K562 (cell line): Measurements from ENCODE around the gene SCRN2. TPM values are rescaled to one million over a fixed set of nuclear protein-coding genes. Genes with fewer than 3 reads are reported as not detected.
A peak's percentile ranks its signal among the peaks of the same experiment; 100 is the strongest.

Source experiments
- ATAC-seq: fragments of 200-7000 bp; cut with Tn5 transposase; 3 replicates; pipeline ENCODE4 v1.9.1; 2020; ENCODE audit warnings: moderate library complexity
- BruUV-seq: library from RNA; stranded (reverse); fragments of 400-500 nt; replicated peaks from 2 replicates; lab custom pipeline; 2021; lab: Mats Ljungman, UMichigan
- CTCF ChIA-PET: fragments of 300-600 bp; formaldehyde crosslinking; extraction: SDS; loops from one replicate; lab custom pipeline; 2021; ENCODE audit warnings: low intra/inter-chr PET ratio; lab: Yijun Ruan, JAX
- POLR2A ChIA-PET: fragments of 300-600, 350-650 bp; sonication (Branson Sonifier 250); formaldehyde crosslinking; extraction: SDS; loops from one replicate; lab custom pipeline; 2021; ENCODE audit warnings: antibody characterized with exemption, inconsistent platforms; lab: Yijun Ruan, JAX
- DNase-seq, 4 experiments: peaks; one replicate each; pipeline versions ENCODE4 v3.0.0 to v3.0.0-alpha.2; 2011 to 2018; ENCODE audit warnings: low spot score in 3 of 4, mixed read lengths in 3 of 4; ENCODE audit errors: extremely low read depth in 1 of 4
- FAIRE-seq: peaks from 2 replicates; lab custom pipeline; 2011; peaks lifted over from hg19 to GRCh38; lab: Jason Lieb, UNC
- H2AFZ ChIP-seq: 2 replicates; pipeline ENCODE4 v1.6.0; 2011; ENCODE audit warnings: low read depth, low read length, control low read depth, inconsistent platforms
- H3K27ac ChIP-seq: fragments of 200-600 bp; 3 replicates; pipeline ENCODE4 v1.8.0; 2011; ENCODE audit warnings: low read depth, mild to moderate bottlenecking, control low read depth, inconsistent platforms, low read length, moderate library complexity, mixed read lengths; ENCODE audit errors: extremely low read depth
- H3K27me3 ChIP-seq, 2 experiments: fragments of 300-600 bp in 1 of 2; 2 replicates in 1 of 2; 3 replicates in 1 of 2; pipeline versions ENCODE4 v1.6.0 to v1.8.0; 2011; ENCODE audit warnings: inconsistent platforms in 2 of 2, low read length in 2 of 2, mild to moderate bottlenecking in 1 of 2, mixed read lengths in 1 of 2, moderate library complexity in 1 of 2; ENCODE audit not compliant: control insufficient read depth in 2 of 2, insufficient read depth in 2 of 2
- H3K36me3 ChIP-seq: fragments of 300-600 bp; 3 replicates; pipeline ENCODE4 v1.8.0; 2011; ENCODE audit warnings: mild to moderate bottlenecking, low read length, inconsistent platforms; ENCODE audit not compliant: control insufficient read depth, insufficient read depth
- H3K4me1 ChIP-seq, 2 experiments: fragments of 200-600 bp in 1 of 2; replicated peaks in 1 of 2; 2 replicates in 1 of 2; 3 replicates in 1 of 2; pipeline versions ENCODE4 v1.5.1 to v1.8.0; 2011; ENCODE audit warnings: inconsistent platforms in 2 of 2, low read length in 2 of 2, mild to moderate bottlenecking in 1 of 2, mixed read lengths in 1 of 2, moderate library complexity in 1 of 2; ENCODE audit not compliant: control insufficient read depth in 2 of 2, insufficient read depth in 2 of 2
- H3K4me2 ChIP-seq: 2 replicates; pipeline ENCODE4 v1.6.1; 2011; ENCODE audit warnings: low read length, control low read depth, inconsistent platforms, mixed read lengths; ENCODE audit not compliant: insufficient read depth
- H3K4me3 ChIP-seq: fragments of 200-600 bp; sonication (generic), shearing (Covaris generic); 2 replicates; pipeline ENCODE4 v1.5.1; 2016; ENCODE audit warnings: control low read depth, inconsistent platforms
- H3K79me2 ChIP-seq: fragments of 200-600 bp; 3 replicates; pipeline ENCODE4 v1.8.0; 2011; ENCODE audit warnings: low read length, inconsistent platforms; ENCODE audit not compliant: control insufficient read depth, insufficient read depth
- H3K9ac ChIP-seq, 2 experiments: 2 replicates each; pipeline versions ENCODE4 v1.6.0 to v1.6.1; 2011; ENCODE audit warnings: low read depth in 2 of 2, low read length in 2 of 2, control low read depth in 1 of 2, inconsistent platforms in 1 of 2, mild to moderate bottlenecking in 1 of 2, mixed read lengths in 1 of 2; ENCODE audit not compliant: insufficient read depth in 1 of 2
- H3K9me1 ChIP-seq: one replicate; pipeline ENCODE4 v1.6.0; 2011; ENCODE audit warnings: inconsistent platforms, mild to moderate bottlenecking, low read length, moderate library complexity; ENCODE audit not compliant: control insufficient read depth, insufficient read depth
- H3K9me3 ChIP-seq: replicated peaks from 2 replicates; pipeline ENCODE4 v1.5.1; 2011; ENCODE audit warnings: low read depth, low read length, inconsistent platforms; ENCODE audit not compliant: control insufficient read depth, insufficient read depth
- H4K20me1 ChIP-seq: replicated peaks from 2 replicates; pipeline ENCODE4 v1.6.1; 2011; ENCODE audit warnings: low read length, inconsistent platforms, mixed read lengths; ENCODE audit not compliant: control insufficient read depth, insufficient read depth
- MAZ ChIP-seq, 2 experiments: fragments of 450-650 bp in 1 of 2; sonication (generic) in 1 of 2; formaldehyde crosslinking; IDR thresholded peaks in 1 of 2; conservative IDR thresholded peaks in 1 of 2; 2 replicates each; pipeline versions ENCODE4 v1.4.0 to v1.5.0; 2020; ENCODE audit warnings: mild to moderate bottlenecking in 1 of 2, missing genetic modification reagents in 1 of 2
- POLR2G ChIP-seq: fragments of 200-400 bp; formaldehyde crosslinking; IDR thresholded peaks from 2 replicates; pipeline ENCODE4 v1.6.1; 2017; ENCODE audit warnings: low read depth, mild to moderate bottlenecking, antibody characterized with exemption, low read length, moderate library complexity
- RCOR1 ChIP-seq, 2 experiments: IDR thresholded peaks; 2 replicates each; pipeline ENCODE4 v1.6.1; 2012; ENCODE audit warnings: low read depth in 2 of 2, low read length in 2 of 2, borderline replicate concordance in 1 of 2, improper control_type of control experiment in 1 of 2
- SRF ChIP-seq, 2 experiments: fragments of 250-450, 450-650 bp in 1 of 2; sonication (Bioruptor Pico) in 1 of 2; sonication (generic) in 1 of 2; formaldehyde crosslinking; IDR thresholded peaks; 2 replicates each; pipeline versions ENCODE4 v1.5.0 to v1.5.1; 2020 to 2022; ENCODE audit warnings: mild to moderate bottlenecking in 1 of 2, missing genetic modification reagents in 1 of 2
- WGBS: fragments of 100-300 bp; shearing (Covaris generic); methylation state at CpG from one replicate; pipeline ENCODE4 v1.1.6; 2016; ENCODE audit warnings: low coverage, mixed read lengths; ENCODE audit not compliant: insufficient coverage; ENCODE audit errors: missing lambda C conversion rate; 5-methylcytosine and 5-hydroxymethylcytosine counted together
- in situ Hi-C: fragments of 300-500 bp; cut with MboI; formaldehyde crosslinking; loops from 4 replicates; pipeline ENCODE4 v1.15.0; 2018; ENCODE audit warnings: inconsistent platforms, mixed read lengths
- intact Hi-C: fragments of 100-400 bp; cut with micrococcal nuclease; formaldehyde crosslinking; loops from 2 replicates; pipeline ENCODE4 v1.14.2; 2022
- polyA plus RNA-seq, 8 experiments: library from polyadenylated mRNA; depleted of rRNA in 4 of 8; stranded (reverse) in 5 of 8; unstranded in 3 of 8; fragments of >200 nt; fragmentation: Nextera tagmentation in 2 of 8; fragmentation: Illumina TruSeq in 1 of 8; extraction: Ambion mirVana in 2 of 8; extraction: Trizol in 1 of 8; gene quantifications; 2 replicates each; pipeline versions ENCODE4 v1.2.1 to v1.2.3, GENCODE V29; 2011 to 2014; ENCODE audit warnings: inconsistent platforms in 1 of 8, missing spikeins in 1 of 8
- total RNA-seq, 7 experiments: library from RNA; depleted of rRNA in 6 of 7; stranded (reverse); fragments of >200 nt in 6 of 7; fragmentation: Illumina TruSeq in 2 of 7; extraction: Trizol in 2 of 7; gene quantifications; 2 replicates each; pipeline versions ENCODE4 v1.2.1 to v1.2.3, GENCODE V29; 2011 to 2021; ENCODE audit warnings: low replicate concordance in 1 of 7
- TF ChIP-seq, protein P1 (sequence below): fragments of 450-650 bp; IDR thresholded peaks from 2 replicates; pipeline ENCODE4 v1.6.1; 2016; ENCODE audit warnings: low read depth
- TF ChIP-seq, protein P2 (sequence below), 2 experiments: fragments of 450-650 bp in 1 of 2; IDR thresholded peaks; 2 replicates each; pipeline ENCODE4 v1.6.1; 2011 to 2017; ENCODE audit warnings: low read depth in 2 of 2, antibody characterized with exemption in 1 of 2, borderline replicate concordance in 1 of 2, low read length in 1 of 2, mild to moderate bottlenecking in 1 of 2, mixed read lengths in 1 of 2; ENCODE audit not compliant: control insufficient read depth in 1 of 2
- TF ChIP-seq, protein P3 (sequence below): sonication (generic); formaldehyde crosslinking; IDR thresholded peaks from 2 replicates; pipeline ENCODE4 v1.8.1; 2023; ENCODE audit warnings: mild to moderate bottlenecking, missing genetic modification reagents

The SCRN2 gene
- total and polyA plus RNA-seq, 9 of the 15 experiments (the other 6 are each of a cell fraction or from before 2014, with no cell fraction given), result 0.25 to 32.9 (median 13.6) TPM

DNA sequence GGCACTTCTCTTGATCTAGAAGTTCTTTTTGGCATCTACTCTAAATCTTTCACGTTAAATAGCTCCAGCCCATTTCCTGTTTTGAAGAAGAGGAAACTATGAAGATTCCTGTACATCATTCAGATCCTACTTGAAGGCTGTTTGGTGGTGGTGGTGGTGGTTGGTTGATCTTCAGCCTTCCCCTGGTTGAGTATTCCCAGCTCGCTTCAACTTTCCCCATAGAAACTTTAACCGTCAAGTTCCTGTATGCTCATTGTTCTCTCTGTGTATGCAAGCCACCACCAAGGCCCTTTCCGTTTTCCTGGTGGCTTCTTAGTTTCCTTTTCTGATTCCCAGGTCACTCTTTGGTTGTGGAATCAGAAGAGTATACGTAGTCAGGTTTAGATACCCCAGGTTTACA is 6.3 kb downstream of the SCRN2 start:
- no peaks in the 10 kb centered on the region for H3K27me3 ChIP-seq
- TF ChIP-seq SRF (CRISPR knock-in tag; IDR thresholded peaks at IDR 0.05) (no peak), RCOR1 (IDR thresholded peaks at IDR 0.05; ENCODE audit: borderline replicate concordance in 1 of 2, low read depth in 2 of 2, low read length in 2 of 2) (no peak), POLR2G (no peak), MAZ (CRISPR knock-in tag; conservative IDR thresholded peaks at IDR 0.05 in 1 of 2, IDR thresholded peaks at IDR 0.05 in 1 of 2) (no peak)
- TF ChIP-seq, protein P1, sequence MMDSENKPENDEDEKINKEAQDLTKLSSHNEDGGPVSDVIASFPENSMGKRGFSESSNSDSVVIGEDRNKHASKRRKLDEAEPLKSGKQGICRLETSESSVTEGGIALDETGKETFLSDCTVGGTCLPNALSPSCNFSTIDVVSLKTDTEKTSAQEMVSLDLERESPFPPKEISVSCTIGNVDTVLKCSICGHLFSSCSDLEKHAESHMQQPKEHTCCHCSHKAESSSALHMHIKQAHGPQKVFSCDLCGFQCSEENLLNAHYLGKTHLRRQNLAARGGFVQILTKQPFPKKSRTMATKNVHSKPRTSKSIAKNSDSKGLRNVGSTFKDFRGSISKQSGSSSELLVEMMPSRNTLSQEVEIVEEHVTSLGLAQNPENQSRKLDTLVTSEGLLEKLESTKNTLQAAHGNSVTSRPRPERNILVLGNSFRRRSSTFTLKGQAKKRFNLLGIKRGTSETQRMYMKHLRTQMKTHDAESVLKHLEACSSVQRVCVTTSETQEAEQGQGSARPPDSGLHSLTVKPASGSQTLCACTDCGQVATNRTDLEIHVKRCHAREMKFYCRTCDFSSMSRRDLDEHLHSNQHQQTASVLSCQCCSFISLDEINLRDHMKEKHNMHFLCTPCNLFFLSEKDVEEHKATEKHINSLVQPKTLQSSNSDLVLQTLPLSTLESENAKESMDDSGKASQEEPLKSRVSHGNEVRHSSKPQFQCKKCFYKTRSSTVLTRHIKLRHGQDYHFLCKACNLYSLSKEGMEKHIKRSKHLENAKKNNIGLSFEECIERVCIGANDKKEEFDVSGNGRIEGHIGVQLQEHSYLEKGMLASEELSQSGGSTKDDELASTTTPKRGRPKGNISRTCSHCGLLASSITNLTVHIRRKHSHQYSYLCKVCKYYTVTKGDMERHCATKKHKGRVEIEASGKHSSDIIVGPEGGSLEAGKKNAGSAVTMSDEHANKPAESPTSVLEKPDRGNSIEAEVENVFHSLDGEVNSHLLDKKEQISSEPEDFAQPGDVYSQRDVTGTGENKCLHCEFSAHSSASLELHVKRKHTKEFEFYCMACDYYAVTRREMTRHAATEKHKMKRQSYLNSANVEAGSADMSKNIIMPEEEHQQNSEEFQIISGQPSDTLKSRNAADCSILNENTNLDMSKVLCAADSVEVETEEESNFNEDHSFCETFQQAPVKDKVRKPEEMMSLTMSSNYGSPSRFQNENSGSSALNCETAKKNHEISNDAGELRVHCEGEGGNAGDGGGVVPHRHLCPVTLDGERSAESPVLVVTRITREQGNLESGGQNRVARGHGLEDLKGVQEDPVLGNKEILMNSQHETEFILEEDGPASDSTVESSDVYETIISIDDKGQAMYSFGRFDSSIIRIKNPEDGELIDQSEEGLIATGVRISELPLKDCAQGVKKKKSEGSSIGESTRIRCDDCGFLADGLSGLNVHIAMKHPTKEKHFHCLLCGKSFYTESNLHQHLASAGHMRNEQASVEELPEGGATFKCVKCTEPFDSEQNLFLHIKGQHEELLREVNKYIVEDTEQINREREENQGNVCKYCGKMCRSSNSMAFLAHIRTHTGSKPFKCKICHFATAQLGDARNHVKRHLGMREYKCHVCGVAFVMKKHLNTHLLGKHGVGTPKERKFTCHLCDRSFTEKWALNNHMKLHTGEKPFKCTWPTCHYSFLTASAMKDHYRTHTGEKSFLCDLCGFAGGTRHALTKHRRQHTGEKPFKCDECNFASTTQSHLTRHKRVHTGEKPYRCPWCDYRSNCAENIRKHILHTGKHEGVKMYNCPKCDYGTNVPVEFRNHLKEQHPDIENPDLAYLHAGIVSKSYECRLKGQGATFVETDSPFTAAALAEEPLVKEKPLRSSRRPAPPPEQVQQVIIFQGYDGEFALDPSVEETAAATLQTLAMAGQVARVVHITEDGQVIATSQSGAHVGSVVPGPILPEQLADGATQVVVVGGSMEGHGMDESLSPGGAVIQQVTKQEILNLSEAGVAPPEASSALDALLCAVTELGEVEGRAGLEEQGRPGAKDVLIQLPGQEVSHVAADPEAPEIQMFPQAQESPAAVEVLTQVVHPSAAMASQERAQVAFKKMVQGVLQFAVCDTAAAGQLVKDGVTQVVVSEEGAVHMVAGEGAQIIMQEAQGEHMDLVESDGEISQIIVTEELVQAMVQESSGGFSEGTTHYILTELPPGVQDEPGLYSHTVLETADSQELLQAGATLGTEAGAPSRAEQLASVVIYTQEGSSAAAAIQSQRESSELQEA, result no peak
- TF ChIP-seq, protein P2, sequence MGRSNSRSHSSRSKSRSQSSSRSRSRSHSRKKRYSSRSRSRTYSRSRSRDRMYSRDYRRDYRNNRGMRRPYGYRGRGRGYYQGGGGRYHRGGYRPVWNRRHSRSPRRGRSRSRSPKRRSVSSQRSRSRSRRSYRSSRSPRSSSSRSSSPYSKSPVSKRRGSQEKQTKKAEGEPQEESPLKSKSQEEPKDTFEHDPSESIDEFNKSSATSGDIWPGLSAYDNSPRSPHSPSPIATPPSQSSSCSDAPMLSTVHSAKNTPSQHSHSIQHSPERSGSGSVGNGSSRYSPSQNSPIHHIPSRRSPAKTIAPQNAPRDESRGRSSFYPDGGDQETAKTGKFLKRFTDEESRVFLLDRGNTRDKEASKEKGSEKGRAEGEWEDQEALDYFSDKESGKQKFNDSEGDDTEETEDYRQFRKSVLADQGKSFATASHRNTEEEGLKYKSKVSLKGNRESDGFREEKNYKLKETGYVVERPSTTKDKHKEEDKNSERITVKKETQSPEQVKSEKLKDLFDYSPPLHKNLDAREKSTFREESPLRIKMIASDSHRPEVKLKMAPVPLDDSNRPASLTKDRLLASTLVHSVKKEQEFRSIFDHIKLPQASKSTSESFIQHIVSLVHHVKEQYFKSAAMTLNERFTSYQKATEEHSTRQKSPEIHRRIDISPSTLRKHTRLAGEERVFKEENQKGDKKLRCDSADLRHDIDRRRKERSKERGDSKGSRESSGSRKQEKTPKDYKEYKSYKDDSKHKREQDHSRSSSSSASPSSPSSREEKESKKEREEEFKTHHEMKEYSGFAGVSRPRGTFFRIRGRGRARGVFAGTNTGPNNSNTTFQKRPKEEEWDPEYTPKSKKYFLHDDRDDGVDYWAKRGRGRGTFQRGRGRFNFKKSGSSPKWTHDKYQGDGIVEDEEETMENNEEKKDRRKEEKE (IDR thresholded peaks at IDR 0.05; ENCODE audit: borderline replicate concordance in 1 of 2, control insufficient read depth in 1 of 2, low read depth in 2 of 2, low read length in 1 of 2), result no peak
- TF ChIP-seq, protein P3, sequence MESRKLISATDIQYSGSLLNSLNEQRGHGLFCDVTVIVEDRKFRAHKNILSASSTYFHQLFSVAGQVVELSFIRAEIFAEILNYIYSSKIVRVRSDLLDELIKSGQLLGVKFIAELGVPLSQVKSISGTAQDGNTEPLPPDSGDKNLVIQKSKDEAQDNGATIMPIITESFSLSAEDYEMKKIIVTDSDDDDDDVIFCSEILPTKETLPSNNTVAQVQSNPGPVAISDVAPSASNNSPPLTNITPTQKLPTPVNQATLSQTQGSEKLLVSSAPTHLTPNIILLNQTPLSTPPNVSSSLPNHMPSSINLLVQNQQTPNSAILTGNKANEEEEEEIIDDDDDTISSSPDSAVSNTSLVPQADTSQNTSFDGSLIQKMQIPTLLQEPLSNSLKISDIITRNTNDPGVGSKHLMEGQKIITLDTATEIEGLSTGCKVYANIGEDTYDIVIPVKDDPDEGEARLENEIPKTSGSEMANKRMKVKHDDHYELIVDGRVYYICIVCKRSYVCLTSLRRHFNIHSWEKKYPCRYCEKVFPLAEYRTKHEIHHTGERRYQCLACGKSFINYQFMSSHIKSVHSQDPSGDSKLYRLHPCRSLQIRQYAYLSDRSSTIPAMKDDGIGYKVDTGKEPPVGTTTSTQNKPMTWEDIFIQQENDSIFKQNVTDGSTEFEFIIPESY (CRISPR knock-in tag), result no peak

More for the DNA sequence above, 6.3 kb downstream of the SCRN2 start:
- H3K4me2 ChIP-seq, result no peak overlapping the region; the same call in 1 of the 2 replicates
- no peak overlapping the region for H3K9ac ChIP-seq
- no peak for DNase-seq
- H3K4me3 ChIP-seq, result no peak overlapping the region
- intact Hi-C loops (loop anchor here (5.0 kb wide), 1 partner anchor 57 kb away; no protein-coding TSS in a partner anchor), in situ Hi-C loops (no loop called here)
- ChIA-PET POLR2A (interaction anchor here (0.7 kb wide), 1 partner anchor 1216 kb away, joined by 4 read pairs; no protein-coding TSS in a partner anchor), CTCF (no interaction called here)
- H3K79me2 ChIP-seq, result peaks cover 17% of the 10 kb centered on the region
- no peak for FAIRE-seq
- no TSS peak for BruUV-seq
- WGBS, result 58% methylated on average over 5 of the region's 5 CpGs
- no peak for ATAC-seq
- peak overlapping the region; percentile 37; the same call in 2 of the 3 replicates for H3K27ac ChIP-seq
- H3K4me1 ChIP-seq, result peaks cover 28 to 30% of the 10 kb centered on the region in 2 experiments
- H2AFZ ChIP-seq, result no peak overlapping the region
- peaks cover 20% of the 10 kb centered on the region; the same call in 2 of the 3 replicates for H3K36me3 ChIP-seq
- no peaks in the 10 kb centered on the region for H3K9me1 ChIP-seq
- H4K20me1 ChIP-seq, result 0 out of 2 replicates have a peak, but pooled peaks cover 4% of the 10 kb centered on the region
- H3K9me3 ChIP-seq, result no peaks in the 10 kb centered on the region
